Hindlimb muscle (tissue), 1 donor: ENCODE data around the gene MCL1. TPM values are rescaled to one million over a fixed set of nuclear protein-coding genes. Genes with fewer than 3 reads are reported as not detected.

Source experiments
- DNase-seq: peaks from one replicate; pipeline ENCODE4 v3.0.0-alpha.2; 2013
- polyA plus RNA-seq: library from polyadenylated mRNA; unstranded; fragments of 120-200 nt; gene quantifications from one replicate; pipeline ENCODE4 v1.2.1, GENCODE V29; 2013; ENCODE audit not compliant: insufficient read length

MCL1 gene
- polyA plus RNA-seq, 1 donor: 133 TPM

GRCh38 chr1:150555971-150556865 is 23.2 kb downstream of the MCL1 start:
- DNase-seq: no peak

DNA sequence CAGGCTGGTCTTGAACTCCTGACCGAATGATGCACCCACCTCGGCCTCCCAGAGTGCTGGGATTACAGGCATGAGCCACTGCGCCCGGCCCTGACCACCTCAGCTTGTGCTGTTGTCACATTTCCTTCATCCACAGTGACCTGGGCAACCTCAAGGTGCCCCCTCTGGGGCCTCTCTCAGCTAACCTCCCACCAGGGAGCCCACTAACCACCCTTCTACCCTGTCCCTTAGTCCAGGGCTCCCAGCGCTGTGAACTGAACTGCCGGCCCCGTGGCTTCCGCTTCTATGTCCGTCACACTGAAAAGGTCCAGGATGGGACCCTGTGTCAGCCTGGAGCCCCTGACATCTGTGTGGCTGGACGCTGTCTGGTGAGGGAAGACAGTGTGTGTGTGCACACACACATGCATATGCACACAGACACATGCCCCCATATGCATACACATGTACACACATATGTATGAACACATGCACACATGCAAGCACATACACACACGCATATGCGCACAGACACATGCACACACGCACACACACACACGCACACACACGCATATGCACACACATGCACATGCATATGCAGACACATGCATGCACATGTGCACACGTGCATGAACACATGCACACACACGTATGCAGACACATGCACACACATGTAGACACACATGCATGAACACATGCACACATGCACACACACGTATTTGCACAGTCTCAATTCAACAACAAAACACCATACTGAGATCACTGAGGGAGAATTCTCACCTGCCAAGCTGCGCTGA is 24.0 kb downstream of the MCL1 start:
- DNase-seq: no peak

DNA sequence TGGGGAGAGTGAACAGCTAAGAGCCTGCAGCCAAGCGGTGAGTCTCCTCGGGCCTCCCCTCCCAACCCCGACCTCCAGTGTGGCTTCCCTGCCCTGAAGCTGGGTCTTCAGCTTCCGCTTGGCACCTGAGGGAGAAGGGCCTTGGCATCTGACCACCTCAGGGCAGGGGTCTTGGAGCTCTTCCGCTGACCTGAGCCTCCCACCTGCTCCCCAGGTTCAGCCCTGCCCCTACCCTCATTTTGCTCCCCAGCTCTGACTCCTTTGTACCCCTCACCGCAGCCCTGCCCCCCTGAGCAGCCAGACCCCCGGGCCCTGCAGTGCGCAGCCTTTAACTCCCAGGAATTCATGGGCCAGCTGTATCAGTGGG is 25.3 kb downstream of the MCL1 start:
- DNase-seq: no peak

- DNase-seq: no peak
Observed at GRCh38 chr1:150553392-150554085, 25.9 kb downstream of the MCL1 start.

- no peak for DNase-seq
Observed at GRCh38 chr1:150552911-150553289, 26.5 kb downstream of the MCL1 start.

- peak; percentile 80 for DNase-seq
Observed at GRCh38 chr1:150552128-150552910, 27.1 kb downstream of the MCL1 start.

DNA sequence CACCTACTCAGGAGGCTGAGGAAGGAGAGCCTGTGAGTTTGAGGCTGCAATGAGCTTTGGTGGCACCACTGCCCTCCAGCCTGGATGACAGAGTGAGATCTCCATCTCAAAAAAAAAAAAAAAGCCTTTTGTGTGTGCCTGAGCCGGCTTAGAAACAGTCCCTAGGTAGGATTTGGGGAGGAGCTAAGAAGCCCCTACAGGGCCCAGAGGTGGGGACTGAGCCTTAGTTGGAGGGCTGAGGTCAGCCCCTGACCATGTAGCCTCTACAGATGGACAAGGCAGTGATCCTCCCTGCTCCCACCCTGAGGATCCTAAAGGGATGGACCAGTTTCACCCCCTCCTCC is 27.7 kb downstream of the MCL1 start:
- no peak for DNase-seq

GRCh38 chr1:150551051-150551783 is 28.2 kb downstream of the MCL1 start:
- DNase-seq: no peak

GRCh38 chr1:150550222-150551050 is 29.0 kb downstream of the MCL1 start:
- DNase-seq: peak; percentile 78

GRCh38 chr1:150549496-150550221 is 29.8 kb downstream of the MCL1 start:
- DNase-seq: no peak

DNA sequence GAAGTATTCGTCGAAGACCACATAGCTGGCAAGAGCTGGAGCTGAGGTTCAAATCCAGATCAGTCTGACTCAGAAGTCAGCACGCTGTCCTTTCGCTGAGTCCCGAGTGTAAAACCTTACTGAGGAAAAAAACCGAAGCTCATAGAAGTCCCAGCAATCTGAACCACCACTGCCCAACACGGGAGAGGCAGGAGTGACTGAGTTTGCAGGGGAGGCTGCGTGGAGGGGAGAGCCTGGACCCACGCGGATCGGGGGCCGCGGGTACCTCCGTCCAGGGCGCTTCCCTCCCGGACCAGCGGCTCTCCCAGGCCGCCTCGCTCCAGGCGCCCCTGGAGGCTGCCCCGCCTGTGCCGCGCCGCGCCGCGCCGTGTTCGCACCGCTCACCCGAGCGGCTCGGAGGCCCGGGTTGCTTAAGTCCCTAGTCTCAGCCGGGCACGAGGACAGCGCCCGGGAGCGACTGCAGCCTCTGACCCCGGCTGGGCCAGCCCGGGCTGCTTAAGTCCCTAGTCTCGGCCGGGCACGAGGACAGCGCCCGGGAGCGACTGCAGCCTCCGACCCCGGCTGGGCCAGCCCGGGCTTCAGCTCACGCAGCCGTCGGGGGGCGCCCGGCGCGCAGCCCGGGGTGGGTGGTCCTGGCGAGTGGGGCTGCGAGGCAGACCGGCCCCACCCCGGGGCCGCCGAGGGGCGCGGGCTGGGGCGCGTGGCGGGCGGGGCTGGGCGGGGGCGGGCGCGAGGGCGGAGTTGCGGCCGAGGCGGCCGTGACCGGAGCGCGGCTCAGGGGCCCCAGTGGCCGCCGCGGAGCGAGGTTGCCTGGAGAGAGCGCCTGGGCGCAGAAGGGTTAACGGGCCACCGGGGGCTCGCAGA is 30.5 kb downstream of the MCL1 start, which contains the start of gene ADAMTSL4:
Gene ADAMTSL4 (plus strand): TSS at position 777 of the 864 bp plus-strand sequence. CDS start 2,881 bp downstream, outside the sequence.
- DNase-seq: peak; percentile 75

DNA sequence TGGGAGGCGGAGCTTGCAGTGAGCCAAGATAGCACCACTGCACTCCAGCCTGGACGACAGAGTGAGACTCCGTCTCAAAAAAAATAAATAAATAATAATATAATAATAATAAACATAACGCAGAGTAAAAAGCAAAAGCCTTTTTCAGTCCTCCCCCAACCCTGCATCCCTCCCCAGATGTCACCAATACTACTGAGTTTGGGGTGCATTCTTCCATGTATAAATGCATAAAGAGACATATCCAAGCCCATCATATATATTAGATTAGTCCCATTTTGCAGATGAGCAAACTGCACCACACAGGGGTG is 31.1 kb downstream of the MCL1 start:
- no peak for DNase-seq

DNA sequence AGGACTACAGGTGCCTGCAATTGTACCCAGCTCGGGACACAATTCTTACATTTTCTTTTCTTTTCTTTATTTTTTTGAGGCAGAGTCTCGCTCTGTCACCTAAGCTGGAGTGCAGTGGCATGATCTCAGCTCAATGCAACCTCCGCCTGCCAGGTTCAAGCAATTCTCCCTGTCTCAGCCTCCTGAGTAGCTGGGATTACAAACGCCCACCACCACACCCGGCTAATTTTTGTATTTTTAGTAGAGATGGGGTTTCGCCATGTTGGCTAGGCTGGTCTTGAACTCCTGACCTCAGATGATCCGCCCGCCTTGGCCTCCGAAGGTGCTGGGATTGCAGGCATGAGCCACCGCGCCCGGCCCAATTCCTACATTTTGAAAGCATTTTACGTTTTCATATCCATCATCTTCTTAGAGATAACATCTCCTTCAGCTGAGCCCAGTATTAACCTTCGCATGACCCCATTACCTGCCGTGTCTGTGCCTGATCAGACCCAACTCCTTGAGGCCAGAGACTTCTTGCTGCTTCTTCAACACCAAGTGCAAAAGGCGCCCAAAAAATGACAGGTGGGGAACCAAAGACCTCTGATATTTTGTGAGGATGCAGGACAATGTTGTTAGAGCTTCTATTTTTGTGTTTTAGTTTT is 33.0 kb downstream of the MCL1 start:
- DNase-seq: no peak

DNA sequence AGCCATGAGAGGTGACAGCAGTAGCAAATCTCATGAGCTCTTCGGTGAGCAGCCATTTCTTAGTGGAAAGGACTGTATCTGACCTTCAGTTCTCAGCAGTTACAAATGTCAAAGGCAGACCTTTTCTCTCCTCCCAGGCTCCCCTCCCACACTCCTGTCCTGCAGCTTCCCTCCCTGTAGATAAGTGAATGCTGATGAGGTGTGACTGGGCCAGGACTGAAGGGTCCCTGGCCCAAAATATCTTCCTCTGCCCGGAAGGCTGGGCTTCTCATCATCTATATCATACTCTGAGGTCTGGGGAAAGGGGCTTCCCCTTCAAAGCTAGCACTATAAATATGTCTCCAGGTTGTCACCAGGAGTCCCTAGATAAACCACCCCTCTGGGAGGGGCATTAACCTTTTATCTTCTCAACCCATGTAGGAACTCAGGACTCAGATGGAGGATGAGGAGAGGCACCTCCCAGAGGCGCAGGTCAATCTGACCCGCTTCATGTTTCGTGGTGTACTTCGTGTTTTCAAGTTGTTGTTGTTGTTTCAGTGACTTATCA is 33.9 kb downstream of the MCL1 start:
- no peak for DNase-seq

DNA sequence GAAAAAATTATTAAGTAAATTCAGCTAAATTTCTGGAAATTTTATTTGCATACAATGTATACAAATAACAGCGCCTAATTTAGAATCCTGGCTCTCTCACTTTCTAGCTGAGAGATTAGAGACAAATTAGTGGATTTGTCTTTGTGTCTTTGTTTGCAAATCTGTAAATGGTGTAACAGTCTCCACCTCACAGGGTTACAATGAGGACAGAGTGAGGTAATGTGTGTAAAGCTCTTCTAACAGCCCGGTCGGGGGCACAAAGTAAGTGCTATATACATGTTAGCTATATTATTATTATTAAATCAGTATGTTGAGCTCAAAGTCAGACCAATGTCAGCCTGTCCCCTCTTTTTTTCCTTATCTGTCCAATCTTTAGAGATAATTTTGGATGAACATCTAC is 35.2 kb downstream of the MCL1 start:
- no peak for DNase-seq

DNA sequence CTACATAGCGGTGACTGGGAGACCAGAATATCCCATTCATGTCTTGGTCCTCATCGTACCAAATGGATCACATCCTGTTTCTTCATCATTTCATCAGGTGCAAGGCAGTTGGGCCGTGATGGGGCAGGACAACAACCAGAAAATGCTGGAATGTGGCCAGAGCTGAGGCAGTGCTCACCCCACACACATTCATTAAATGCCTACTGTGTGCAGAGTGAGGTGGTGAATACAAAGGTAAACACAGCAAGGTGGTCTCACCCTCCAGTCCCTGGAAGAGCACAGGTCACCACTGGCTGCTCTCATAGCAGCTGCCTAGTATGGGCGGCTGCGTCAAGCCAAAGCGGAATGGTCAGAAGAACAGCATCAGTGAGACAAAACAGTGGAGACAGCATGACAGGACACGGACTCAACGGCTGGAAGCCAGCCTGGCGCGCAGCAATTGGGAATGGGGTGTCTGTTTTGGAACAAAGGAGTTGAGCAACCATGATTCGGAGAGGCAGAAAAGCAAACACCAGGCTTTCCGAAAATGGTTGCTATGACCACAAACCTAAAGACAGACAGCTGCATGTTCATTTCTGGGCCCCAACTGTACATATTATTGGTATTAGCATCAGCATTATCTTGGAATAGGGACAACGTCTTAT is 35.8 kb downstream of the MCL1 start:
- peak; percentile 69 for DNase-seq

- DNase-seq: no peak
Observed at GRCh38 chr1:150537732-150538684, 41.4 kb downstream of the MCL1 start.
